SK-N-SH (cell line): ENCODE data around the gene CACNA2D1. TPM values are rescaled to one million over a fixed set of nuclear protein-coding genes. Genes with fewer than 3 reads are reported as not detected.

Source experiments
- CTCF ChIA-PET: fragments of 300-600, 350-600 bp; formaldehyde crosslinking; extraction: SDS; loops from one replicate; lab custom pipeline; 2021; lab: Yijun Ruan, JAX
- POLR2A ChIA-PET: fragments of 350-600 bp; sonication (Branson Sonifier 250); formaldehyde crosslinking; extraction: SDS; loops from one replicate; lab custom pipeline; 2020; ENCODE audit warnings: antibody characterized with exemption, inconsistent platforms; lab: Yijun Ruan, JAX
- DNase-seq: peaks from one replicate; pipeline ENCODE4 v3.0.0; 2012
- H2AFZ ChIP-seq: fragments of 200-600 bp; sonication (generic); 2 replicates; pipeline ENCODE4 v1.8.1; 2016; ENCODE audit warnings: antibody characterized with exemption, mild to moderate bottlenecking, low read depth
- H3F3A ChIP-seq: fragments of 200-600 bp; sonication (generic); replicated peaks from 2 replicates; pipeline ENCODE3; 2016; ENCODE audit warnings: antibody characterized with exemption, mild to moderate bottlenecking; ENCODE audit not compliant: insufficient read depth
- H3K27ac ChIP-seq, 2 experiments: fragments of 200-500 bp in 1 of 2; fragments of 200-600 bp in 1 of 2; sonication (Bioruptor generic) in 1 of 2; sonication (generic), shearing (Covaris generic) in 1 of 2; 2 replicates each; pipeline versions ENCODE4 v1.5.1 to v1.6.1; 2014 to 2016; ENCODE audit warnings: low read depth in 2 of 2, inconsistent platforms in 1 of 2, low read length in 1 of 2, mild to moderate bottlenecking in 1 of 2, mixed read lengths in 1 of 2
- H3K27me3 ChIP-seq: fragments of 200-600 bp; sonication (generic), shearing (Covaris generic); 2 replicates; pipeline ENCODE4 v1.6.1; 2016; ENCODE audit warnings: mixed run types; ENCODE audit not compliant: insufficient read depth
- H3K36me3 ChIP-seq, 2 experiments: fragments of 200-500 bp in 1 of 2; fragments of 200-600 bp in 1 of 2; sonication (Bioruptor generic) in 1 of 2; sonication (generic) in 1 of 2; replicated peaks in 1 of 2; 2 replicates each; pipeline versions ENCODE3 to v1.5.1; 2014 to 2016; ENCODE audit warnings: low read length in 1 of 2, mild to moderate bottlenecking in 1 of 2; ENCODE audit not compliant: insufficient read depth in 2 of 2, control insufficient read depth in 1 of 2
- H3K4me1 ChIP-seq, 2 experiments: fragments of 200-500 bp in 1 of 2; fragments of 200-600 bp in 1 of 2; sonication (Bioruptor generic) in 1 of 2; sonication (generic), shearing (Covaris generic) in 1 of 2; 2 replicates each; pipeline versions ENCODE4 v1.5.1 to v1.6.1; 2014 to 2016; ENCODE audit warnings: low read depth in 1 of 2, low read length in 1 of 2, mixed run types in 1 of 2; ENCODE audit not compliant: insufficient read depth in 2 of 2, control insufficient read depth in 1 of 2
- H3K4me2 ChIP-seq: fragments of 200-600 bp; sonication (generic), shearing (Covaris generic); 2 replicates; pipeline ENCODE4 v1.6.1; 2017; ENCODE audit warnings: mixed run types
- H3K4me3 ChIP-seq, 2 experiments: fragments of 200-500 bp in 1 of 2; fragments of 200-600 bp in 1 of 2; sonication (Bioruptor generic) in 1 of 2; sonication (generic), shearing (Covaris generic) in 1 of 2; 2 replicates each; pipeline versions ENCODE4 v1.5.1 to v1.8.1; 2014 to 2016; ENCODE audit warnings: low read depth in 2 of 2, inconsistent platforms in 1 of 2, low read length in 1 of 2, mild to moderate bottlenecking in 1 of 2, mixed read lengths in 1 of 2, moderate library complexity in 1 of 2
- H3K79me2 ChIP-seq: fragments of 200-600 bp; sonication (generic); 2 replicates; pipeline ENCODE4 v1.8.1; 2017; ENCODE audit warnings: mild to moderate bottlenecking; ENCODE audit not compliant: insufficient read depth
- H3K9ac ChIP-seq: fragments of 200-600 bp; sonication (generic); 2 replicates; pipeline ENCODE4 v1.6.1; 2017; ENCODE audit warnings: mixed run types
- H3K9me2 ChIP-seq: fragments of 200-600 bp; sonication (generic); 2 replicates; pipeline ENCODE4 v1.6.1; 2017; ENCODE audit warnings: mixed run types
- H3K9me3 ChIP-seq: fragments of 200-600 bp; sonication (generic); 2 replicates; pipeline ENCODE4 v1.6.1; 2017; ENCODE audit warnings: mixed run types, mild to moderate bottlenecking, moderate library complexity
- H4K20me1 ChIP-seq: fragments of 200-600 bp; sonication (generic); 2 replicates; pipeline ENCODE4 v1.6.1; 2017; ENCODE audit warnings: mild to moderate bottlenecking, mixed run types; ENCODE audit not compliant: insufficient read depth
- CTCF ChIP-seq: fragments of 200-600 bp; sonication (generic); IDR thresholded peaks from 2 replicates; pipeline ENCODE4 v1.6.1; 2017; ENCODE audit warnings: antibody characterized with exemption, mild to moderate bottlenecking, moderate library complexity
- EP300 ChIP-seq, 2 experiments: IDR thresholded peaks; 2 replicates each; pipeline versions ENCODE4 v1.4.0 to v1.6.1; 2012; ENCODE audit warnings: borderline replicate concordance in 1 of 2, low read depth in 1 of 2, low read length in 1 of 2
- EZH2phosphoT487 ChIP-seq: fragments of 200-600 bp; sonication (generic); IDR thresholded peaks from 2 replicates; pipeline ENCODE4 v1.6.1; 2017; ENCODE audit warnings: low read depth, mixed run types, mild to moderate bottlenecking, antibody characterized with exemption, moderate library complexity, borderline replicate concordance
- FOSL2 ChIP-seq: IDR thresholded peaks from 2 replicates; pipeline ENCODE4 v1.4.0; 2012; ENCODE audit warnings: low read depth, mild to moderate bottlenecking, moderate library complexity, borderline replicate concordance
- FOXJ3 ChIP-seq: sonication (generic); formaldehyde crosslinking; IDR thresholded peaks from 2 replicates; pipeline ENCODE4 v1.5.1; 2020; ENCODE audit warnings: mild to moderate bottlenecking, missing genetic modification reagents
- GATA2 ChIP-seq: sonication (generic); formaldehyde crosslinking; IDR thresholded peaks from 2 replicates; pipeline ENCODE4 v1.5.0; 2020; ENCODE audit warnings: mild to moderate bottlenecking, missing genetic modification reagents
- IRF3 ChIP-seq: fragments of 150-350 bp; IDR thresholded peaks from 2 replicates; pipeline ENCODE4 v1.6.1; 2016; ENCODE audit warnings: mild to moderate bottlenecking, low read depth, low read length
- JUND ChIP-seq: IDR thresholded peaks from 2 replicates; pipeline ENCODE4 v1.4.0; 2012
- MAX ChIP-seq: IDR thresholded peaks from 2 replicates; pipeline ENCODE4 v1.4.0; 2012; ENCODE audit warnings: low read depth
- NFIC ChIP-seq: IDR thresholded peaks from 2 replicates; pipeline ENCODE4 v1.4.0; 2012; ENCODE audit warnings: borderline replicate concordance
- PBX3 ChIP-seq: IDR thresholded peaks from 2 replicates; pipeline ENCODE4; 2012
- POLR2AphosphoS5 ChIP-seq: IDR thresholded peaks from 2 replicates; pipeline ENCODE4 v1.6.1; 2012; ENCODE audit warnings: low read depth, low read length
- RAD21 ChIP-seq: IDR thresholded peaks from 2 replicates; pipeline ENCODE4 v1.6.1; 2012; ENCODE audit warnings: mild to moderate bottlenecking, low read length
- RCOR1 ChIP-seq: fragments of 150-350 bp; IDR thresholded peaks from 2 replicates; pipeline ENCODE4 v1.6.1; 2017; ENCODE audit warnings: antibody characterized with exemption, low read length
- RXRA ChIP-seq: IDR thresholded peaks from 2 replicates; pipeline ENCODE4 v1.4.0; 2012; ENCODE audit warnings: low read depth, mild to moderate bottlenecking, borderline replicate concordance
- TEAD4 ChIP-seq: IDR thresholded peaks from 2 replicates; pipeline ENCODE4 v1.4.0; 2012; ENCODE audit warnings: mild to moderate bottlenecking, borderline replicate concordance; ENCODE audit not compliant: insufficient read depth
- USF2 ChIP-seq: fragments of 150-350 bp; IDR thresholded peaks from 2 replicates; pipeline ENCODE4 v1.6.1; 2017; ENCODE audit warnings: antibody characterized with exemption, low read length, low read depth, borderline replicate concordance
- YY1 ChIP-seq: IDR thresholded peaks from 2 replicates; pipeline ENCODE4 v1.4.0; 2012; ENCODE audit warnings: low read depth, mild to moderate bottlenecking
- ZBTB33 ChIP-seq: IDR thresholded peaks from 2 replicates; pipeline ENCODE4 v1.4.0; 2012; ENCODE audit warnings: low read depth, borderline replicate concordance
- WGBS: methylation state at CpG from one replicate; pipeline ENCODE4 v1.1.6; 2017; ENCODE audit warnings: low lambda C conversion rate; 5-methylcytosine and 5-hydroxymethylcytosine counted together
- polyA plus RNA-seq, 3 experiments: library from polyadenylated mRNA; depleted of rRNA; stranded (reverse); fragments of >200 nt; gene quantifications; 2 replicates each; pipeline ENCODE4 v1.2.3, GENCODE V29; 2012

Gene CACNA2D1
- polyA plus RNA-seq, 1 of the 3 experiments (the other 2 are of a cell fraction), result 3.4 TPM

GRCh38 chr7:82455295-82455694 is 11.7 kb upstream of the CACNA2D1 start:
- 86% methylated on average over 3 of the region's 3 CpGs for WGBS
- H3K9me2 ChIP-seq, result no peaks in the 10 kb centered on the region
- H3K4me2 ChIP-seq, result no peak overlapping the region
- no peak for DNase-seq
- H3F3A ChIP-seq, result no peaks in the 10 kb centered on the region
- ChIA-PET CTCF (interaction anchor here (0.6 to 1.3 kb wide), 4 partner anchors 10 to 610 kb away, joined by 3 to 4 read pairs (median 4); no protein-coding TSS in a partner anchor), POLR2A (no interaction called here)
- TF ChIP-seq MAX (no peak), CTCF (no peak), POLR2AphosphoS5 (no peak), EP300 (IDR thresholded peaks at IDR 0.05; ENCODE audit: borderline replicate concordance in 1 of 2, low read depth in 1 of 2, low read length in 1 of 2) (no peak), USF2 (no peak), TEAD4 (no peak), PBX3 (no peak), GATA2 (CRISPR knock-in tag) (no peak), IRF3 (no peak), JUND (no peak), FOSL2 (no peak), FOXJ3 (no peak), ZBTB33 (no peak), RAD21 (no peak), YY1 (no peak), NFIC (no peak), EZH2phosphoT487 (no peak), RXRA (no peak), RCOR1 (no peak)
- no peak overlapping the region for H3K9ac ChIP-seq
- H3K27ac ChIP-seq, result no peak overlapping the region
- no peaks in the 10 kb centered on the region for H3K27me3 ChIP-seq
- H4K20me1 ChIP-seq, result no peaks in the 10 kb centered on the region
- no peaks in the 10 kb centered on the region for H3K9me3 ChIP-seq
- peaks cover 0 to under 1% of the 10 kb centered on the region in 2 experiments; a peak in 2 of 4 replicates for H3K4me1 ChIP-seq
- H3K36me3 ChIP-seq, result no peaks in the 10 kb centered on the region
- no peak overlapping the region for H3K4me3 ChIP-seq
- no peaks in the 10 kb centered on the region for H3K79me2 ChIP-seq
- no peak overlapping the region for H2AFZ ChIP-seq
